Body of pancreas (tissue), 4 donors: Measurements from ENCODE around the gene MOGAT3.
"Not testable (repeated sequence)": the region's sequence is repeated elsewhere in the genome, so short reads cannot be mapped to it uniquely, and the experiment has no call there.

ENCODE experiments used
- CTCF ChIP-seq, 7 experiments: fragments of 450-650 bp in 4 of 7; fragments of 200-600 bp in 3 of 7; sonication (generic) in 3 of 7; IDR thresholded peaks; one replicate each; pipeline ENCODE4 v1.5.1; 2016 to 2019; ENCODE audit warnings: antibody characterized with exemption in 7 of 7
- POLR2A ChIP-seq, 3 donors: fragments of 450-650 bp; IDR thresholded peaks; one replicate each; pipeline ENCODE4 v1.6.1; 2016; ENCODE audit warnings: antibody characterized with exemption in 3 of 3, mild to moderate bottlenecking in 2 of 3

GRCh38 chr7:101203740-101204738 is 3.2 kb upstream of the MOGAT3 start:
- TF ChIP-seq CTCF, POLR2A (IDR thresholded peaks at IDR 0.05): not testable (repeated sequence)
